ENCODE results near the gene PODXL. TPM values are rescaled to one million over a fixed set of nuclear protein-coding genes. Genes with fewer than 3 reads are reported as not detected.
A peak's percentile ranks its signal among the peaks of the same experiment; 100 is the strongest.

The PODXL gene
- total and polyA plus RNA-seq, 2 experiments from 2014 or later, result 220 to 727 TPM

- no peak for TF ChIP-seq EZH2 (IDR thresholded peaks at IDR 0.05; ENCODE audit: low read depth, unreplicated experiment)
- TF ChIP-seq JUNB (IDR thresholded peaks at IDR 0.05; ENCODE audit: unreplicated experiment), result no peak
- no peak for TF ChIP-seq POLR2AphosphoS5 (IDR thresholded peaks at IDR 0.05; ENCODE audit: low read depth)
- TF ChIP-seq STAT1 (IDR thresholded peaks at IDR 0.05; ENCODE audit: unreplicated experiment), result no peak
Measured at GRCh38 chr7:131525820-131526219, 30.6 kb downstream of the PODXL start (continued).

GRCh38 chr7:131524703-131525102 is 31.7 kb downstream of the PODXL start:
- Histone ChIP-seq H3K4me1 (ENCODE audit: insufficient read depth) (peaks cover 93% of the 10 kb centered on the region), H3F3A (replicated peaks; ENCODE audit: low read depth) (peaks cover 35% of the 10 kb centered on the region; the same call in 1 of the 2 replicates), H3K4me2 (peak overlapping the region; percentile 23), H3K36me3 (ENCODE audit: insufficient read depth) (no peaks in the 10 kb centered on the region; the same call in none of the 2 replicates), H3K79me2 (replicated peaks; ENCODE audit: insufficient read depth) (peaks cover 100% of the 10 kb centered on the region), H4K20me1 (replicated peaks; ENCODE audit: insufficient read depth) (peaks cover 94% of the 10 kb centered on the region), H3K4me3 (no peak overlapping the region), H3K9me2 (ENCODE audit: insufficient read depth) (no peaks in the 10 kb centered on the region), H3K27me3 (ENCODE audit: insufficient read depth) (no peaks in the 10 kb centered on the region), H3K27ac (ENCODE audit: low read depth) (peak overlapping the region; percentile 10; the same call in 1 of the 2 replicates), H2AFZ (no peak overlapping the region)
- Mint-ChIP-seq H3K27me3 (ENCODE audit: insufficient read depth, low read depth, poor library complexity) (peaks cover 13% of the 10 kb centered on the region), H3K4me3 (no peak overlapping the region), H3K27ac (no peak overlapping the region), H3K4me1 (peaks cover 79% of the 10 kb centered on the region), H3K9me3 (no peaks in the 10 kb centered on the region), H3K36me3 (ENCODE audit: low read depth) (peaks cover 54% of the 10 kb centered on the region)
- no peak for TF ChIP-seq ETS1 (IDR thresholded peaks at IDR 0.05)
- TF ChIP-seq REST (IDR thresholded peaks at IDR 0.05; ENCODE audit: unreplicated experiment), result no peak
- no peak for TF ChIP-seq ZNF331 (CRISPR knock-in tag; IDR thresholded peaks at IDR 0.05; ENCODE audit: low read depth)
- TF ChIP-seq ZNF114 (CRISPR knock-in tag; IDR thresholded peaks at IDR 0.05), result no peak
- no peak for TF ChIP-seq POLR2AphosphoS5 (IDR thresholded peaks at IDR 0.05; ENCODE audit: low read depth)
- no peak for TF ChIP-seq NANOG (IDR thresholded peaks at IDR 0.05; ENCODE audit: borderline replicate concordance)
- TF ChIP-seq CTCF (conservative IDR thresholded peaks at IDR 0.05; ENCODE audit: low read depth in 2 of 2), result no peak
- TF ChIP-seq EZH2 (IDR thresholded peaks at IDR 0.05; ENCODE audit: low read depth, unreplicated experiment), result no peak
- no peak for TF ChIP-seq JUNB (IDR thresholded peaks at IDR 0.05; ENCODE audit: unreplicated experiment)
- no peak for TF ChIP-seq ZNF462 (CRISPR knock-in tag; IDR thresholded peaks at IDR 0.05)
- no peak for TF ChIP-seq STAT1 (IDR thresholded peaks at IDR 0.05; ENCODE audit: unreplicated experiment)
- no peak for TF ChIP-seq CREB1 (CRISPR knock-in tag; IDR thresholded peaks at IDR 0.05; ENCODE audit: low read depth)
- TF ChIP-seq EZH2phosphoT487 (IDR thresholded peaks at IDR 0.05; ENCODE audit: unreplicated experiment), result no peak
- ATAC-seq (no peak), DNase-seq (ENCODE audit: low spot score) (no peak)
